Measurements from ENCODE around the gene DDX54.

DNA sequence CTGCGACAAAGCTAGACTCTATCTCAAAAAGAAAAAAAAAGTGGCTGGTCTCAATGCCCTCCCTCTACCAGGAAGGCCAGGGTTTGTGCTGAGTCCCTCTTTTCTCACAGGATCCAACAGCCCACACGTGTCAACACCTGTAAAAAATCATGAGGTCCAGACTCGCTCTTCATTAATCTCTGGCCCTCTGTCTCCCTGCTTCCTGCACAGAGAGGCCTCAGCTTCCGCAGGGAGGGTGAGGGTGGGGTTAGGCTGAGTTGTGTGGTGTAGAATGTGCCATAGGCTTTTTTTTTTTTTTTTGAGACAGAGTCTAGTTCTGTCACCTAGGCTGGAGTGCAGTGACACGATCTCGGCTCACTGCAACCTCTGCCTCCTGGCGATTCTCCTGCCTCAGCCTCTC is 29.6 kb downstream of the DDX54 start:
- TF ChIP-seq, protein P1, sequence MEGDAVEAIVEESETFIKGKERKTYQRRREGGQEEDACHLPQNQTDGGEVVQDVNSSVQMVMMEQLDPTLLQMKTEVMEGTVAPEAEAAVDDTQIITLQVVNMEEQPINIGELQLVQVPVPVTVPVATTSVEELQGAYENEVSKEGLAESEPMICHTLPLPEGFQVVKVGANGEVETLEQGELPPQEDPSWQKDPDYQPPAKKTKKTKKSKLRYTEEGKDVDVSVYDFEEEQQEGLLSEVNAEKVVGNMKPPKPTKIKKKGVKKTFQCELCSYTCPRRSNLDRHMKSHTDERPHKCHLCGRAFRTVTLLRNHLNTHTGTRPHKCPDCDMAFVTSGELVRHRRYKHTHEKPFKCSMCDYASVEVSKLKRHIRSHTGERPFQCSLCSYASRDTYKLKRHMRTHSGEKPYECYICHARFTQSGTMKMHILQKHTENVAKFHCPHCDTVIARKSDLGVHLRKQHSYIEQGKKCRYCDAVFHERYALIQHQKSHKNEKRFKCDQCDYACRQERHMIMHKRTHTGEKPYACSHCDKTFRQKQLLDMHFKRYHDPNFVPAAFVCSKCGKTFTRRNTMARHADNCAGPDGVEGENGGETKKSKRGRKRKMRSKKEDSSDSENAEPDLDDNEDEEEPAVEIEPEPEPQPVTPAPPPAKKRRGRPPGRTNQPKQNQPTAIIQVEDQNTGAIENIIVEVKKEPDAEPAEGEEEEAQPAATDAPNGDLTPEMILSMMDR (conservative IDR thresholded peaks at IDR 0.05): no peak
- TF ChIP-seq EZH2 (IDR thresholded peaks at IDR 0.05; ENCODE audit: low read depth): no peak

Data from PC-9 (cell line).